Mesenteric fat pad (tissue), 1 donor: ENCODE measurements around the gene MRC1. TPM values are rescaled to one million over a fixed set of nuclear protein-coding genes. Genes with fewer than 3 reads are reported as not detected.

Experiments
- DNase-seq: peaks from one replicate; pipeline ENCODE4 v3.0.0-alpha.2; 2020; ENCODE audit warnings: low spot score
- long read RNA-seq: library from polyadenylated mRNA; unstranded; transcript quantifications from one replicate; pipeline ENCODE4 v2.0.0, GENCODE V29; 2020
- total RNA-seq: library from RNA; stranded (reverse); fragmentation: NEBNext Ultra II Directional; extraction: Animal tissue kit (Norgen Biotek cat#: 25700); gene quantifications from one replicate; pipeline ENCODE4 v1.2.1, GENCODE V29; 2021
- donor health status: DM: yes; HTN: yes; CAD: no.

The MRC1 gene
- 267 TPM for total RNA-seq
- long read RNA-seq, partial matches to known transcripts = 172 of 191 reads
- long read RNA-seq, other reads (novel, unspliced or antisense) = 19 of 191 reads

DNA sequence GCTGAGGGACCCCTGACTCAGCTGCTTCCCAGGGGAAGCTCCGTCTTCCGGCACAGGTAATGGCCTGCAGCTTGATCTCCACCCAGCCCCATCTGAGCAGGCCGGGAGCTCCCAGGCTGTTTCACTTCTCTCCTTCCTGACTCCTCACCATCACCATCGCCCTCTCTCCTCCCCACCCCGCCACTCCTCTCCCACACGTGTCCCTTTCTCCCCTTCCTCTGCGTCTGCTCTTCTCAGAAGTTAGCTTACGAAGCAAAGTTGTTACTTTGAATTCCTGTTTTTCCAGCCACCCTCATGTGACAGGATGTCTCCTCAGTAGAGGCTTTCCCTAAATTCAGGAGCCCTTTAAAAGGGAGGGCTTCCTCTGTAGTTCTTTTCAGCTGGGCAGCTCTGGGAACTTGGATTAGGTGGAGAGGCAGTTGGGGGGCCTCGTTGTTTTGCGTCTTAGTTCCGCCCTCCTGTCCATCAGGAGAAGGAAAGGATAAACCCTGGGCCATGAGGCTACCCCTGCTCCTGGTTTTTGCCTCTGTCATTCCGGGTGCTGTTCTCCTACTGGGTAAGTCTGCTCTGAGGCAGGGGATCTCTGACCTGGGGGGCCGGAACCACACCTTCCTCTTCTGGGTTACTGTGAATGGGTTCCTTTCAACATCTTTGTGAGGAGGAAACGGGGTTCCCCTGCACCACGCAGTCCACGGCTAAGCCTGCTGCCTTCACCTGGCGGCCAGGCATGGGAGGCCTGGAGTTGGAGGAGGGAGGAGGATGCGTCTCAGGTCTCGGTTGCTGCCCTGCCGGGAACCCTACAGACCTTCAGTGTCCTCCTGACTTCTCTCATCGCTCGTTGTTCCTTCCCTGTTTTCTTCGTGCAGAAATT is at the start of gene MRC1:
Gene MRC1, plus strand, starts transcription at position 378 of the 871 bp plus-strand sequence. Its CDS starts 118 bp downstream, at position 496.
- no peak for DNase-seq

DNA sequence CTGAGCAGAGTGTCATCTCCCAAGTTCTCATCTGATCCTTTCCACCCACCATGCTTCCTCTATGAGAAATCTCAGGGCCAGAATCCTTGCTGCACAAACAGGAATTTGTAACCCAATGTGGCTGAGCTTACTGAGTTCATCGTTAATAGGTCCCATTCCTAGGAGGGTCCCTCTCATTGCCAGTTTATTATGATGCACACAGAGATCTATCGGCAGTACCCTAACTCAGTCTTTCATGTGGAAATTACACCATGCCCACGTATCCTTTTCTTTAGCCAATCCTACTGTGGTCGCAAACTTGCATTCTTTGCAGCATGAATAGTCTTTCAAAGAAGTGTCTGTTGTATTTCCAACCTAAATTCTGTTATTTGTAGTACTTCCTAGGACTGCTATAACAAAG is 45.0 kb upstream of the MRC1 start:
- DNase-seq = no peak

GRCh38 chr10:17765602-17766001 is 43.5 kb upstream of the MRC1 start:
- DNase-seq = no peak

DNA sequence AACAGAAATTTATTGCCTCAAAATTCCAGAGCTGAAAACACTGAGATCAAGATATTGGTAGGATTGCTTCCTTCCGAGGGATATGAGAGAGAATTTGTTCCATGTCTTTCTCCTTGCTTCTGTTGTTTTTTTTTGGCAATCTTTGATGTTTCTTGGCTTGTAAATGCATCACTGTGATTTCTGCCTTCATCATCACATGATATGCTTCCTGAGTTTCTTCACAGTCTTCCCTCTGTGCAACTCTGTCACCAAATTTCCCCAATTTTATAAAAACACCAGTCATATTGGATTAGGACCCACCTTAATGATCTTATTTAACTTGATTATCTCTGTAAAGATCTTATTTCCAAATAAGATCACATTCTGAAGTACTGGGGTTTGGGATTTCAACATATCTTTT is 42.4 kb upstream of the MRC1 start:
- no peak for DNase-seq

GRCh38 chr10:17768496-17768895 is 40.7 kb upstream of the MRC1 start:
- no peak for DNase-seq

- no peak for DNase-seq
Observed at GRCh38 chr10:17768957-17769356, 40.2 kb upstream of the MRC1 start.

GRCh38 chr10:17771017-17771416 is 38.1 kb upstream of the MRC1 start:
- no peak for DNase-seq

GRCh38 chr10:17779784-17780183 is 29.4 kb upstream of the MRC1 start:
- DNase-seq = no peak

GRCh38 chr10:17780727-17781126 is 28.4 kb upstream of the MRC1 start:
- DNase-seq = no peak

DNA sequence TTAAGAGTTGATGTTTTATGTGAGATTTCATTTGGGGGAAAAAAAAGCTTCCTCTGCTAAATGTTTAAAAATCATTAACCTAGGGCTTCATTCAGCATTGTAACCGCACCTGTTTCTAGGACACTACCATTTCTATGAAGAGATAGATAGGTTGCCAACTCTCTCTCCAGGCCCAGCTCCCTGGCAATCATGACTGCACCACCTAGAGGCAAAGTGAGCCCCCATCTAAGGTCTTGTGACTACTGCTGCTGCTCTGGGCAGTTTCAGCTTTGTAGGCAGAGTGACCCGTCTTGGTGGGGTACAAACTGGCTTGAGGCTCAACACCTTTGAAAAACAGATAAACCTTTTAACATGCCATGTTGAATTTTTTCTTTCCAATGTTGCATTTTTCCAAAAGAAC is 27.3 kb upstream of the MRC1 start:
- DNase-seq = no peak

DNA sequence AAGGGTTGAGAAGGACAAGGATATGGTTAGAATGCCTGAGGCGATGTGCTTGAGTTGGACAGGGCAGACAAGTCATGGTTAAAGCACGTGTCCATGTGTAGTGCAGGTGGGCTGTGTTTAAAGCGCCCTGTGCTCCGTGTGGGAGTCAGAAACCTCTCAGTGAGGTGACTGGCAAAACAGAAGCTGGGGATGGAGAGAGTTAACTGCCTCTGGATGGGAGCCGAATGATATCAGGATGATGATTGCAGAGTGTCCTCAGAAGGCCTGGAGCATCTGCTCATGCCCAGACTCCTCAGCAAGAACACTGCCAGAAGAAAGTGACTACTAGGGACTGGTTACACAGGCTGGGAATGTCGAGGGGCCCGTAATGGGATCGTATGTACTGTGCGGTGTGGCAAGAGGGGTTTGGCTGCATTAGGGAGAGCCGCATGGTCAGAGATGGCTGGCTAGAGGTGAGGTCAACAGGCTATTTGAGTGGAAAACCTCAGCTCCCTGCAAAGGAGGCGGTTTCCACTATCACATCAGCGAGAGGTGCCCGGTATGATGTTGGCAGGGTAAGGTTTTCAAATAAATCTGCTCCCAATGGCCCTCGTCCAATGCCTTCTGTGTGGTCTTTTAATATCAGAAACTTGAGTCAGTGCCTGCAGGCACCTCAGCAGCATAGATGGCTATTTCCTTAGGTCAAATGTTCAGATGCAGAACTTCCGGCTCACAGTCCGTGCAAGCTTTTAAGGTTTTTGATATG is 26.1 kb upstream of the MRC1 start:
- DNase-seq = no peak

DNA sequence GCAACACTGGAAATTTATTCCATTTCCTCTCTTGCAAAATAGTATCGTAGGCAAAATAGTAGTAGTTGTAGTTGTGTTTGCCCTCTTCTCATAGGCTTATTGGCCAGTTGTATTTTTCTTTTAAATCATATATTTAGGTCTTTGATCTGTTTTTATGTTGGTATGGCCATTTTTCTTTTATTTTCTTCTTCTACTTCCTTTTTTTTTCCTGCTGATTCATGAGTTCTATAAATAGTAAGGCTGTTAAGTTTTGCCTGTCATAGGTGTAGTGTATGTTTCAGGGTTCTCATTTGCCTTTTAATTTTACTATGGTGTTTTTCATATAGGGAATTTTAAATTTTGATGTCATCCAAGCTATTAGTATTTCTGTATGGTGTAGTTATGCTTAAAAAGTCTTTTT is 25.4 kb upstream of the MRC1 start:
- no peak for DNase-seq

DNA sequence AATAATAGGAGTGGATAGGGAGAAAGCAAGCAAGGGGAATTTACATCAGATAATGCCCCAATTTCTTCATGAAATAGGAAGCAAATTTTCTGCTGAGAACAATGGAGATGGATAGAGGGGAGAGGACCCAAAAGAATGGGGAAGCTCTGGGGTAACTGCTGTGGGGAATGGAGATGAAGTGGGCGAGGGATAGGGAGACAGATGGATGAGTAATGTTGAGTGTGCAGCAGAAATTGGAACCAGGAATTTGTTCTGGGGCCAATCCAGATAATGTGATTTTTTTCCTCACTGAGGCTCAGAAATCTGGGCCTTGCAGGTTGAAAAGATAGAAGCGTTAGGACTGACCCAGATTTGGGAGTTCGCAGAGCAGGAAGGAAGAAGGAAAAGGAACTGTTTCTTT is 24.5 kb upstream of the MRC1 start:
- no peak for DNase-seq

DNA sequence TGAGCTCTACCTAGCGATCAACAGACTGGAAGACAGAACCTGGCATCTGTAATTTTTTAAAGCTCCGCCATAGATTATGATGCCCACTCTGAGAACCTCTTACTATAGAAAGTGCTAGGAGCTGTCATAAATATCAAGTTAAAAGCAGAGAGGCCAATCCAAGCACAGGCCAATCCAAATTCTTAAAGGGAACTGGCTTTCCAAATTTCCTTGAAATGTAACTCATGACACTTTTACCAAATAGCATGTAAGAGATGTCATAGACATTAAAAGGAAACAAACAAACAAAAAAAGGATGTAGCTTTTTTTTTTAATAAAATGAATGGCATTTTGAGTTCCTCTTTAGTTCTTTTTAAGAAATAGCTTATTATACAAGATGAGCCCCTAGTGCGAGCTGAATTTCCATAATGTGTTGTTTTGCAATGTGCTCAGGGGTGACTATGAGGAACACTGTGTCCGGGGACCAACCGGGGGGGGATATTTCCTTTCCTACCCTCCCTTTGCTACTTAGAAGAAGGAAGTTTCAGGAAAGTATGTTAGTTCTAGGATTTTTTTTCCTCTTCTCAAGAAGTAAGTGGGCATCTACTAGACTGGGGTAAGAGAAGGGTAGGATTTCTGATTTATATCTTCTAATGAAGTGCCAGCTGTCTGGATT is 23.7 kb upstream of the MRC1 start:
- no peak for DNase-seq

DNA sequence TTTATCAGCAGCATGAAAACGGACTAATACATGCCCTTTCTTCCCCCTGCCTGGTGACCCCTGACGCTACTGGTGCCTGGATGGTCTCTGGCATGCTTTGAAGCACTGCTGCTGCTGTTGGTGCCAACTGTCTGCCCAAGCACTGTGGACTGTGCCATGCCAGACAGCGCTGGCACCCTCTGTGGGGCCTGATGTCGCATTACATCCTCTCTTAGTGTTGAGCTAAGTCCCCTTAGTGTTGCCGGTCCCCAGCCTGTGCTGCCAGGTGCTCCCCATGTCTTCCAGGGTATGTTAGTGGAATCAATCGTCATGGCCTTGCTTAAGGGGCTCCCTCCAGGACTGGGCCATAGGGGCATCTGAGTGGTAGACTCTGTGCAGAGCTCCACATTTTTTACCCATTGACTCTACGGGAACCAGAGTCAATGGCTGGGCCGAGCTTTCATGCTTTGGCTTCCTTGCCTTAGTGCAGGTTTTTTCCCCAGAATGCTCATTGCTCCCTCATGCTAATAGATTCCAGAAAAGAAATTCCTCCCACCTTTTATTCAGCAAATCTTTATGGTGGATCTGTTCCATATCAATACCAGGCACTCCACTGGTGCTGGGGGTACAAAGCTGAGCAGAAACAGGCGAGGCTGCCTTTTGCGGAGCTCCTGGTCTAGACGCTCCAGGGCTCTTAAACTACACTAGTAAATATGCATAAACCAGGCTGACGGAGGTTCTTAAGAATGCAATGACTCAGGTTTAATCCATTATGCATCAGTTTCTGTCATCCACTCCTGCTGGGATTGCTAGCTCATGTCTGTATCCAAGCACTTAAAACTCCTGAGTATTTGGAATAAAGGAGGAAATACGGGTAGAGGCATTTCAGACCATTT is 21.8 kb upstream of the MRC1 start:
- DNase-seq = no peak

GRCh38 chr10:17788646-17789045 is 20.5 kb upstream of the MRC1 start:
- DNase-seq = no peak

DNA sequence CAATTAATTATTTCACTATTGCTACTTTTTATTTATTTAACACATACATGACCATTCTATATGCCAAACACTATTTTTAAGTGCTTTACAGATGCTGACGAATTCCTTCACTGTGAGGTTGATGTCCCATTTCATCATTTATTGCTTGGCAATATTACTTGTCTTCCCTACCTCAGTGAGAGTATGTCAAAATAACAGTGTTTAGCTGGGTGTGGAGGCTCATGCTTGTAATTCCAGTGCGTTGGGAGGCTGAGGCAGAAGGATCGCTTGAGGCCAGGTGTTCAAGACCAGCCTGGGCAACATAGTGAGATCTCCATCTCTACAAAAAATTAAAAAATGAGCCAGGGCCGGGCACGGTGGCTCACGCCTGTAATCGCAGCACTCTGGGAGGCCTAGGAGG is 19.8 kb upstream of the MRC1 start:
- DNase-seq = no peak

- no peak for DNase-seq
Observed at GRCh38 chr10:17790651-17791050, 18.5 kb upstream of the MRC1 start.

- no peak for DNase-seq
Observed at GRCh38 chr10:17792991-17793390, 16.2 kb upstream of the MRC1 start.

- no peak for DNase-seq
Observed at GRCh38 chr10:17793823-17794644, 15.1 kb upstream of the MRC1 start.
